HEK293 (cell line): ENCODE measurements around the gene PGM1.

Experiments used
- PRDM2 ChIP-seq: fragments of 450-650 bp; formaldehyde crosslinking; IDR thresholded peaks from 2 replicates; pipeline ENCODE4 v1.5.1; 2016; ENCODE audit warnings: missing biosample characterization, missing genetic modification characterization, borderline replicate concordance
- SP2 ChIP-seq: fragments of 450-650 bp; formaldehyde crosslinking; IDR thresholded peaks from 2 replicates; pipeline ENCODE4 v1.5.1; 2016; ENCODE audit warnings: missing biosample characterization, missing genetic modification characterization
- TCF7L2 ChIP-seq: IDR thresholded peaks from 2 replicates; pipeline ENCODE4 v1.6.1; 2011; ENCODE audit warnings: low read depth, mild to moderate bottlenecking, inconsistent platforms, low read length, moderate library complexity, borderline replicate concordance
- ZBTB7A ChIP-seq: fragments of 450-650 bp; formaldehyde crosslinking; IDR thresholded peaks from 2 replicates; pipeline ENCODE4 v1.5.1; 2016; ENCODE audit warnings: low read depth, missing biosample characterization, missing genetic modification characterization
- ZFP3 ChIP-seq: fragments of 450-650 bp; formaldehyde crosslinking; IDR thresholded peaks from 2 replicates; pipeline ENCODE4 v1.5.1; 2016; ENCODE audit warnings: low read depth, missing biosample characterization, missing genetic modification characterization
- ZNF692 ChIP-seq: fragments of 450-650 bp; formaldehyde crosslinking; IDR thresholded peaks from 2 replicates; pipeline ENCODE4 v1.5.1; 2016; ENCODE audit warnings: missing biosample characterization, missing genetic modification characterization
- TF ChIP-seq, protein P1 (sequence below): fragments of 450-650 bp; formaldehyde crosslinking; IDR thresholded peaks from 2 replicates; pipeline ENCODE4 v1.5.1; 2016; ENCODE audit warnings: missing biosample characterization, missing genetic modification characterization
- TF ChIP-seq, protein P2 (sequence below): fragments of 450-650 bp; formaldehyde crosslinking; IDR thresholded peaks from 2 replicates; pipeline ENCODE4 v1.5.1; 2016; ENCODE audit warnings: missing biosample characterization, missing genetic modification characterization
- TF ChIP-seq, protein P3 (sequence below): fragments of 450-650 bp; formaldehyde crosslinking; IDR thresholded peaks from 2 replicates; pipeline ENCODE4 v1.5.1; 2016; ENCODE audit warnings: missing biosample characterization, missing genetic modification characterization

DNA sequence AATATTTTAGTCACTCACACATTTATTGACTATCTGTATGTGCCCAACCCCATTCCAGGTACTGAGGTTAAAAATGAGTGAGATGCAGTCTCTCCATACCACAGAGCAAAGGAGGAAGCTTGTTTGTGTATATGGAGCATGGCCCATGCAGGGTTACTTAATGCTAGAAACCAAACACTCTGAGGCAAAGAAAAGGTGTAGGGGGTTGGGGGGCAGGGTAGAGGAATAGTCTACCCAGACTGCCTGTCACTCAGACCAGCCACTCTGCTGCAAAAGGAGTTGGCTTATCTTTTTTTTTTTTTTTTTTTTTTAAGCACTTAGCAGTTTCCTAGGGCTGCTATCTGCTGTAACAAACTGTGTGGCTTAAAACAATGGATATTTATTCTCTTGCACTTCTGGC, 19.8 kb downstream of the PGM1 start:
- TF ChIP-seq SP2 (tag by site-specific recombination) (no peak), ZNF692 (tag by site-specific recombination) (no peak), TCF7L2 (no peak), PRDM2 (tag by site-specific recombination) (no peak), ZFP3 (tag by site-specific recombination) (no peak), ZBTB7A (tag by site-specific recombination) (no peak)
- TF ChIP-seq, protein P1, sequence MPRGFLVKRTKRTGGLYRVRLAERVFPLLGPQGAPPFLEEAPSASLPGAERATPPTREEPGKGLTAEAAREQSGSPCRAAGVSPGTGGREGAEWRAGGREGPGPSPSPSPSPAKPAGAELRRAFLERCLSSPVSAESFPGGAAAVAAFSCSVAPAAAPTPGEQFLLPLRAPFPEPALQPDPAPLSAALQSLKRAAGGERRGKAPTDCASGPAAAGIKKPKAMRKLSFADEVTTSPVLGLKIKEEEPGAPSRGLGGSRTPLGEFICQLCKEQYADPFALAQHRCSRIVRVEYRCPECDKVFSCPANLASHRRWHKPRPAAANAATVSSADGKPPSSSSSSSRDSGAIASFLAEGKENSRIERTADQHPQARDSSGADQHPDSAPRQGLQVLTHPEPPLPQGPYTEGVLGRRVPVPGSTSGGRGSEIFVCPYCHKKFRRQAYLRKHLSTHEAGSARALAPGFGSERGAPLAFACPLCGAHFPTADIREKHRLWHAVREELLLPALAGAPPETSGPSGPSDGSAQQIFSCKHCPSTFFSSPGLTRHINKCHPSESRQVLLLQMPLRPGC (tag by site-specific recombination): no peak
- TF ChIP-seq, protein P2, sequence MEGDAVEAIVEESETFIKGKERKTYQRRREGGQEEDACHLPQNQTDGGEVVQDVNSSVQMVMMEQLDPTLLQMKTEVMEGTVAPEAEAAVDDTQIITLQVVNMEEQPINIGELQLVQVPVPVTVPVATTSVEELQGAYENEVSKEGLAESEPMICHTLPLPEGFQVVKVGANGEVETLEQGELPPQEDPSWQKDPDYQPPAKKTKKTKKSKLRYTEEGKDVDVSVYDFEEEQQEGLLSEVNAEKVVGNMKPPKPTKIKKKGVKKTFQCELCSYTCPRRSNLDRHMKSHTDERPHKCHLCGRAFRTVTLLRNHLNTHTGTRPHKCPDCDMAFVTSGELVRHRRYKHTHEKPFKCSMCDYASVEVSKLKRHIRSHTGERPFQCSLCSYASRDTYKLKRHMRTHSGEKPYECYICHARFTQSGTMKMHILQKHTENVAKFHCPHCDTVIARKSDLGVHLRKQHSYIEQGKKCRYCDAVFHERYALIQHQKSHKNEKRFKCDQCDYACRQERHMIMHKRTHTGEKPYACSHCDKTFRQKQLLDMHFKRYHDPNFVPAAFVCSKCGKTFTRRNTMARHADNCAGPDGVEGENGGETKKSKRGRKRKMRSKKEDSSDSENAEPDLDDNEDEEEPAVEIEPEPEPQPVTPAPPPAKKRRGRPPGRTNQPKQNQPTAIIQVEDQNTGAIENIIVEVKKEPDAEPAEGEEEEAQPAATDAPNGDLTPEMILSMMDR (tag by site-specific recombination): no peak
- TF ChIP-seq, protein P3, sequence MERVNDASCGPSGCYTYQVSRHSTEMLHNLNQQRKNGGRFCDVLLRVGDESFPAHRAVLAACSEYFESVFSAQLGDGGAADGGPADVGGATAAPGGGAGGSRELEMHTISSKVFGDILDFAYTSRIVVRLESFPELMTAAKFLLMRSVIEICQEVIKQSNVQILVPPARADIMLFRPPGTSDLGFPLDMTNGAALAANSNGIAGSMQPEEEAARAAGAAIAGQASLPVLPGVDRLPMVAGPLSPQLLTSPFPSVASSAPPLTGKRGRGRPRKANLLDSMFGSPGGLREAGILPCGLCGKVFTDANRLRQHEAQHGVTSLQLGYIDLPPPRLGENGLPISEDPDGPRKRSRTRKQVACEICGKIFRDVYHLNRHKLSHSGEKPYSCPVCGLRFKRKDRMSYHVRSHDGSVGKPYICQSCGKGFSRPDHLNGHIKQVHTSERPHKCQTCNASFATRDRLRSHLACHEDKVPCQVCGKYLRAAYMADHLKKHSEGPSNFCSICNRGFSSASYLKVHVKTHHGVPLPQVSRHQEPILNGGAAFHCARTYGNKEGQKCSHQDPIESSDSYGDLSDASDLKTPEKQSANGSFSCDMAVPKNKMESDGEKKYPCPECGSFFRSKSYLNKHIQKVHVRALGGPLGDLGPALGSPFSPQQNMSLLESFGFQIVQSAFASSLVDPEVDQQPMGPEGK (tag by site-specific recombination): no peak
